Measurements from ENCODE around the gene RFPL3. TPM values are rescaled to one million over a fixed set of nuclear protein-coding genes. Genes with fewer than 3 reads are reported as not detected.

RFPL3 gene
- total and polyA plus RNA-seq, 2 donors (not counting 3 experiments of a cell fraction or from before 2014, with no cell fraction given) = not detected

DNA sequence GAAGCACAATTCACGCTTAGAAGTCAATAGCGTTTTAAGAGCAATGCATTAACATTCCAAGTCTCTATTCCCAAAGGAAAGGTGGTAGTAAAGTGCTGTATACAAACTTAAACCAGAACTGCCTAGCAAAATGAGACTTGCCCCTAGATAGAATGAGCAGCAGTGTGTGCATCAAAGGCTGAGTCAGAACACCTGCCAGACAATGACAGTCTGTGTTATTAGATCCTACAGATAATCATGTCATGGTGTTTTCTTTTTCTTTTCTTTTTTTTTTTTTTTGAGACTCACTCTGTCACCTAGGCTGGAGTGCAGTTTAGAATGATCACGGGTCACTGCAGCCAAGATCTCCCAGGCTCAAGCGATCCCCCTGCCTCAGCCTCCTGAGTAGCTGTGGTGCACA lies 52.8 kb downstream of the RFPL3 start:
- ChIA-PET CTCF (interaction anchor here (1.5 to 2.6 kb wide), 2 partner anchors 12 to 65 kb away, joined by 4 to 33 read pairs; partner anchors contain the start of gene FBXO7), POLR2A (interaction anchor here (1.2 kb wide), 1 partner anchor 64 kb away, joined by 3 read pairs; the partner anchor contains the start of gene FBXO7)
- H3K4me1 ChIP-seq (ENCODE audit: control insufficient read depth, extremely low read depth, insufficient read depth, low read length) = peaks cover 14% of the 10 kb centered on the region
- no peak overlapping the region for H2AFZ ChIP-seq (ENCODE audit: low read depth, low read length)
- H4K20me1 ChIP-seq (replicated peaks; ENCODE audit: control insufficient read depth, extremely low read depth, insufficient read depth, low read length) = no peaks in the 10 kb centered on the region
- FAIRE-seq (no peak), DNase-seq (ENCODE audit: low read depth, low spot score) (no peak)
- H3K27me3 ChIP-seq (ENCODE audit: control insufficient read depth in 2 of 2, insufficient read depth in 2 of 2, low read length in 2 of 2) = peaks cover 0 to 1% of the 10 kb centered on the region in 2 experiments
- H3K4me3 ChIP-seq (replicated peaks in 1 of 3; ENCODE audit: insufficient read depth in 1 of 3, low read depth in 1 of 3, low read length in 3 of 3) = no peak overlapping the region
- TF ChIP-seq GATA2 (IDR thresholded peaks at IDR 0.05; ENCODE audit: insufficient read depth, insufficient read length, low read depth, low read length) (no peak), POLR2A (IDR thresholded peaks at IDR 0.05; ENCODE audit: low read depth, low read length) (no peak), POLR2AphosphoS5 (IDR thresholded peaks at IDR 0.05; ENCODE audit: insufficient read depth, low read depth, low read length) (no peak), EZH2 (IDR thresholded peaks at IDR 0.05; ENCODE audit: borderline replicate concordance, low read depth, low read length, severe bottlenecking) (no peak), JUN (IDR thresholded peaks at IDR 0.05; ENCODE audit: borderline replicate concordance, insufficient read depth, insufficient read length, low read depth) (no peak), FOS (IDR thresholded peaks at IDR 0.05; ENCODE audit: borderline replicate concordance, insufficient read depth, low read length) (no peak), MYC (IDR thresholded peaks at IDR 0.05; ENCODE audit: low read depth, low read length) (no peak)
- TF ChIP-seq, protein P1, sequence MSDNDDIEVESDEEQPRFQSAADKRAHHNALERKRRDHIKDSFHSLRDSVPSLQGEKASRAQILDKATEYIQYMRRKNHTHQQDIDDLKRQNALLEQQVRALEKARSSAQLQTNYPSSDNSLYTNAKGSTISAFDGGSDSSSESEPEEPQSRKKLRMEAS (IDR thresholded peaks at IDR 0.05; ENCODE audit: insufficient read depth, insufficient read length) = no peak
- TF ChIP-seq, protein P2, sequence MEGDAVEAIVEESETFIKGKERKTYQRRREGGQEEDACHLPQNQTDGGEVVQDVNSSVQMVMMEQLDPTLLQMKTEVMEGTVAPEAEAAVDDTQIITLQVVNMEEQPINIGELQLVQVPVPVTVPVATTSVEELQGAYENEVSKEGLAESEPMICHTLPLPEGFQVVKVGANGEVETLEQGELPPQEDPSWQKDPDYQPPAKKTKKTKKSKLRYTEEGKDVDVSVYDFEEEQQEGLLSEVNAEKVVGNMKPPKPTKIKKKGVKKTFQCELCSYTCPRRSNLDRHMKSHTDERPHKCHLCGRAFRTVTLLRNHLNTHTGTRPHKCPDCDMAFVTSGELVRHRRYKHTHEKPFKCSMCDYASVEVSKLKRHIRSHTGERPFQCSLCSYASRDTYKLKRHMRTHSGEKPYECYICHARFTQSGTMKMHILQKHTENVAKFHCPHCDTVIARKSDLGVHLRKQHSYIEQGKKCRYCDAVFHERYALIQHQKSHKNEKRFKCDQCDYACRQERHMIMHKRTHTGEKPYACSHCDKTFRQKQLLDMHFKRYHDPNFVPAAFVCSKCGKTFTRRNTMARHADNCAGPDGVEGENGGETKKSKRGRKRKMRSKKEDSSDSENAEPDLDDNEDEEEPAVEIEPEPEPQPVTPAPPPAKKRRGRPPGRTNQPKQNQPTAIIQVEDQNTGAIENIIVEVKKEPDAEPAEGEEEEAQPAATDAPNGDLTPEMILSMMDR (IDR thresholded peaks at IDR 0.05; ENCODE audit: extremely low read depth in 1 of 2, insufficient read depth in 1 of 2, low read depth in 1 of 2, low read length in 2 of 2) = no peak
- dilution Hi-C loops (cut with MboI; ENCODE audit: extremely low pct_ligation_motif_present, low sequenced_read_pairs) (no loop called here), intact Hi-C loops (cut with micrococcal nuclease) (no loop called here)
- no peak overlapping the region for H3K27ac ChIP-seq (ENCODE audit: insufficient read depth, low read depth, low read length)
- H3K36me3 ChIP-seq (ENCODE audit: control insufficient read depth in 2 of 2, extremely low read depth in 1 of 2, insufficient read depth in 2 of 2, low read length in 2 of 2) = peaks cover 15% of the 10 kb centered on the region in 2 experiments
- BruUV-seq (replicated peaks) = no TSS peak
- H3K79me2 ChIP-seq (ENCODE audit: control insufficient read depth, insufficient read depth, low read length) = peaks cover 41% of the 10 kb centered on the region
- peak overlapping the region; percentile 33 for H3K4me2 ChIP-seq (ENCODE audit: insufficient read depth, low read length)
- no peaks in the 10 kb centered on the region for H3K9me3 ChIP-seq (replicated peaks; ENCODE audit: control insufficient read depth, insufficient read depth, low read length)
- no peak overlapping the region for H3K9ac ChIP-seq (replicated peaks; ENCODE audit: extremely low read depth, insufficient read depth, low read length)
- H3K9me1 ChIP-seq (replicated peaks; ENCODE audit: control insufficient read depth, extremely low read depth, insufficient read depth, low read length) = no peaks in the 10 kb centered on the region

Small RNA genes within 50 kb of the gene (small RNA-seq; reads per million reads assigned to genes)
- gene AL021937.2 (ENCODE audit: insufficient read depth, insufficient read length, low read depth, low replicate concordance) = not detected
- not detected for gene IGLVIVOR22-2 (ENCODE audit: insufficient read depth, insufficient read length, low read depth, low replicate concordance)
- gene RF02171 (ENCODE audit: insufficient read depth, insufficient read length, low read depth, low replicate concordance) = not detected
- not detected for gene RF02172 (ENCODE audit: insufficient read depth, insufficient read length, low read depth, low replicate concordance)

Other genes with a start within 250 kb of the RFPL3 start
- gene C22orf42, start 198.6 kb upstream of the RFPL3 start, total RNA-seq = not detected in 2 replicates
- not detected in 2 replicates for gene C22orf42, start 198.6 kb upstream of the RFPL3 start, polyA plus RNA-seq
- gene RFPL2, start 152.8 kb upstream of the RFPL3 start, total RNA-seq = not detected in 2 replicates
- not detected in 2 replicates for gene RFPL2, start 152.8 kb upstream of the RFPL3 start, polyA plus RNA-seq
- gene SLC5A4, start 102.5 kb upstream of the RFPL3 start, total RNA-seq = 1.5 and 1.6 TPM in 2 replicates
- gene SLC5A4, start 102.5 kb upstream of the RFPL3 start, polyA plus RNA-seq = 2.8 and 3.0 TPM in 2 replicates
- 97.4 and 98.7 TPM in 2 replicates for gene RTCB, start 54.4 kb downstream of the RFPL3 start, total RNA-seq
- 85.2 and 100 TPM in 2 replicates for gene RTCB, start 54.4 kb downstream of the RFPL3 start, polyA plus RNA-seq
- gene BPIFC, start 106.6 kb downstream of the RFPL3 start, total RNA-seq = not detected in 2 replicates
- not detected in 2 replicates for gene BPIFC, start 106.6 kb downstream of the RFPL3 start, polyA plus RNA-seq
- gene FBXO7, start 116.9 kb downstream of the RFPL3 start, total RNA-seq = 79.0 and 81.1 TPM in 2 replicates
- gene FBXO7, start 116.9 kb downstream of the RFPL3 start, polyA plus RNA-seq = 112 TPM in 2 replicates

Data from endothelial cell of umbilical vein (primary cell).